Esophagus muscularis mucosa (tissue), 4 donors: ENCODE results near the gene MYL12B.

Source experiments
- EP300 ChIP-seq: sonication (generic); formaldehyde crosslinking; IDR thresholded peaks from one replicate; pipeline ENCODE4 v1.6.1; 2017; ENCODE audit warnings: antibody characterized with exemption
- POLR2A ChIP-seq: fragments of 450-650 bp; IDR thresholded peaks from one replicate; pipeline ENCODE4 v1.6.1; 2017; ENCODE audit warnings: antibody characterized with exemption, moderate library complexity, mild to moderate bottlenecking, low read depth
- TF ChIP-seq, protein P1 (sequence below), 3 experiments: fragments of 200-600 bp in 2 of 3; fragments of 450-650 bp in 1 of 3; sonication (generic) in 2 of 3; IDR thresholded peaks; one replicate each; pipeline ENCODE4 v1.5.1; 2017 to 2019; ENCODE audit warnings: antibody characterized with exemption in 3 of 3, mild to moderate bottlenecking in 2 of 3, moderate library complexity in 1 of 3

DNA sequence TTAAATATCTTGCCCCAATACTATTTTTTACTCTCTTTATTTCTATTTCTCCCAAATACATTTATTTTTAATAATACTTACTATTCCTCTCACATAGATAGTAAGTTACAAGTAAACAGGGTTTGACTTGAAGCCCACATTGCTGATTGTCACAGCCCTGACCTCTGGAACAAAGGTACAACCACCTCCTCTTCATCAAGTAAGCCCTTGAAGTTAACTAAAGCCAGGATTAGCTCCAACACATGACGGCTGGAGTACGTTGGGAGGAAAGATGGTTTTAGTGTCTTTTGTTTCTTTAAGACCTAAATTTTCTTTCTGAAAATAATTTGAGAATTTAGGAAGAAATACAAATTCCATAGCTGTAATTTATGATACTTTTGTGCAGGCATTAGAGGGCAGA, 43.1 kb upstream of the MYL12B start:
- TF ChIP-seq POLR2A = no peak
- TF ChIP-seq, protein P1, sequence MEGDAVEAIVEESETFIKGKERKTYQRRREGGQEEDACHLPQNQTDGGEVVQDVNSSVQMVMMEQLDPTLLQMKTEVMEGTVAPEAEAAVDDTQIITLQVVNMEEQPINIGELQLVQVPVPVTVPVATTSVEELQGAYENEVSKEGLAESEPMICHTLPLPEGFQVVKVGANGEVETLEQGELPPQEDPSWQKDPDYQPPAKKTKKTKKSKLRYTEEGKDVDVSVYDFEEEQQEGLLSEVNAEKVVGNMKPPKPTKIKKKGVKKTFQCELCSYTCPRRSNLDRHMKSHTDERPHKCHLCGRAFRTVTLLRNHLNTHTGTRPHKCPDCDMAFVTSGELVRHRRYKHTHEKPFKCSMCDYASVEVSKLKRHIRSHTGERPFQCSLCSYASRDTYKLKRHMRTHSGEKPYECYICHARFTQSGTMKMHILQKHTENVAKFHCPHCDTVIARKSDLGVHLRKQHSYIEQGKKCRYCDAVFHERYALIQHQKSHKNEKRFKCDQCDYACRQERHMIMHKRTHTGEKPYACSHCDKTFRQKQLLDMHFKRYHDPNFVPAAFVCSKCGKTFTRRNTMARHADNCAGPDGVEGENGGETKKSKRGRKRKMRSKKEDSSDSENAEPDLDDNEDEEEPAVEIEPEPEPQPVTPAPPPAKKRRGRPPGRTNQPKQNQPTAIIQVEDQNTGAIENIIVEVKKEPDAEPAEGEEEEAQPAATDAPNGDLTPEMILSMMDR (IDR thresholded peaks at IDR 0.05) = no peak
- no peak for TF ChIP-seq EP300
